GM18526 (cell line): Measurements from ENCODE around the gene ETV6.

Experiments
- POLR2A ChIP-seq: IDR thresholded peaks from 3 replicates; pipeline ENCODE4 v1.6.1; 2011; ENCODE audit not compliant: insufficient read length; ENCODE audit errors: extremely low read depth

Gene ETV6

DNA sequence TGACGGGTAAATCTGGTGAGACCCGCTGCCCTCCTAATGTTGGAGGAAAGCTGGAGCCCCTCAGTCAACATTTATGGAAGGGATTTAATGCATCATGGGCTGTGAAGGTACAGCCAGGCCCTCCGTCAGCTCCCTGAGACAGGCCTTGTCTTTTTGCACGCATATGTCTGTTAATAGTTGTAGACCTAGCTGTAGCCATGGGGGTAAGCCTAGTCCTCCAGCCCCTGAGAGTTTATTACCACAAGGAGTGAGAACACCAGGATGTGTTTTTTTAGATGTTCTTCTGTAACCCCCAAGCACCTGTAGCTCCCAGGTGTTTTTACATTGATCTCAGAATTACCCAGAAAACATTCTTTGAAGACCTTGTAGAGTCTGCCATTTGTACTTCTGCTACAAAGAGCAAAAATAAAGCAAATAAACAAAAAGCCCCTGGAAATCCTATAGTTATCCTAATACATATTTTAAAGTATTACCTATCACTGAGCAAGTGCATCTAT, 25.5 kb downstream of the ETV6 start:
- no peak for TF ChIP-seq POLR2A

- TF ChIP-seq POLR2A: no peak
Measured at GRCh38 chr12:11676052-11676451, 26.6 kb downstream of the ETV6 start.

DNA sequence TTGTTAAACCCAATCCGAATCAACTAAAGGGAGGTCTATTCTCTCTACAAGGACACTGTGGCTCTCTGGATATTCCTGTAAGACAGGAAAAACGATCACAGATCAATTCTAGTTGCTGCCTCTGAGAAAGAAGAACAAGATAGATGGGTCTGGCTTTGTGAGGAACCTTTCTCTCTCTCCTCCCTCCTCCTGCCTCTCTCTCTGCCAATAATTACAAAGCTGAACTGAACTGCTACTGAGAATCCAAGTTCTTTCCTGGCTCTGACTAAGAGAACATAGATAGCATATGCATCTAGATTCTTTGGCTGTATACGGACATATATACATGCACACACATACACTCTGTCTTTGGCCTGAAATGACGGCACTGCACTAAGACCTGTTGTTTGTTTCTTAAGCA, 27.6 kb downstream of the ETV6 start:
- no peak for TF ChIP-seq POLR2A

- no peak for TF ChIP-seq POLR2A
Measured at GRCh38 chr12:11677752-11678151, 28.3 kb downstream of the ETV6 start.

- TF ChIP-seq POLR2A: no peak
Measured at GRCh38 chr12:11678781-11679180, 29.3 kb downstream of the ETV6 start.

- no peak for TF ChIP-seq POLR2A
Measured at GRCh38 chr12:11681207-11681606, 31.7 kb downstream of the ETV6 start.

DNA sequence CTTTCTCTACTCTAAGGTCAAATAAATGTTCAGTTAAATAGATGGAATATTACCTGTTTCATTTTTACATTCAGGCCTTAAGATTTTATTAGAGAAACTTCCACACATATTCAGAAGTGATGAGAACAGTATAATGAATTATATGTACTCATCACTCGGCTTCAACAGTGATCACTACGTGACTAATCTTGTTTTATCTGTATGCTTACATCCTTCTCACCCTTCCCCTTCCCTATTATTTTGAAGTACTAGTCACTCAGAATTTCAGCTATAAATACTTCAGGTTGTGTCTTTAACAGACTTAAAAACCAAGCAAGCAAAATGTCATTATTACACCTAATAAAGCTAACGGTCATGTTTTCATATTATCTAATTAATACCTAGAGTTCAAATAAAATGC, 34.9 kb downstream of the ETV6 start:
- no peak for TF ChIP-seq POLR2A

DNA sequence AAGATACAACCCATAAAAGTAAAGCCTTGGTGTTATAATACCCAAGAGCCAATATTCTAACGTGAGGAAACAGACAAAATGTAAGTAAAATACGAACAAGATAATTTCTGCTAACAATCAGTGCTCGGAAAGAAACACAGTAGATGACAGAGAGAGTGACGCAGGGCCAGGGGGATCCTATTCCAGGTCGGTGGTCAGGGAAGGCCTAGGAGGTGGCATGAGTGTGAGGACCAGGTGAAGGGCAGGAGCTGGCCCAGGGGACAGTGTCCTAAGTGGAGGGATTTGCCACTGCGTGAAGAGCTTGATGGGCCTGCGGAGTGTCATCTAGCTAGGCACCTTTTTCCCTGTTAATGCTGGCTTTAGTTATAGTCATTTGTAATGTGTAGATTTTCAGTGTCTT, 35.3 kb downstream of the ETV6 start:
- TF ChIP-seq POLR2A: no peak

DNA sequence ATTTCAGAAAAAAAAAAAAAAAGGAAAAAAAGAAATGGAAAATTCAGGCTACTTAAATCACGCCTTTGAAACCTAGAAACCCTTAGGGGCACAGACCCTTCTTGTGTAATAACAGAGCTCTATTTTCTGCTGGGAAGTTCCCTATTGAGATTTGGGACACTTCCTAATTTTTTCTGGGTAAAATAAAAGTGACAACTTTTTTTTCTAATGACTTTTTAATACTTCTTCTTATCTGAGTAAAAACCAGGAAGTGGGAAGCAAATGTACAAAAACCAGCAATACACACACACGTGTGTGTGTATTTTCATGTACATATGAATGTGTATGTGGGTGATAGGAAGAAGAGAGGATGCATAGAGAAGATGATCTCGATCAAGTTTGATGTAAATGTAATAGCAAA, 35.8 kb downstream of the ETV6 start:
- no peak for TF ChIP-seq POLR2A

GRCh38 chr12:11685716-11686115, 36.2 kb downstream of the ETV6 start:
- TF ChIP-seq POLR2A: no peak

DNA sequence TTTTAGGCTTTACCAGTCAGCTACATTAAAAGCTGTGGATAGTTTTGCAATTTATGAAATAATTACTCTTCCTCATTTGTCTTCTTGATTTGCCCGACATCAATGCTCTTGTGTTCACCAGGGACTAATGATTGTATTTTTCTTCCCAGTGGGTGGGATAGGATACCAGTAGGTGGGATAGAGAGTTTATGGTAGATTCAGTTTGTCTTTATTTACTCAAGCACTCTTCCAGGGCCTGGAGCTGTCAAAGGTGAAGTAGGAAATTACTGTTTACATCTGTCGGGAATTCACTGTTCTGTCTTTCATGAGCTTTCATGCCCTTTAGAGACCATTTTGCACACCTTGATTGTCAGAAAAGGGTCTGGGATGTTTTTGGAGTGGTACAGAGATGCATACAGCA, 36.6 kb downstream of the ETV6 start:
- TF ChIP-seq POLR2A: no peak

DNA sequence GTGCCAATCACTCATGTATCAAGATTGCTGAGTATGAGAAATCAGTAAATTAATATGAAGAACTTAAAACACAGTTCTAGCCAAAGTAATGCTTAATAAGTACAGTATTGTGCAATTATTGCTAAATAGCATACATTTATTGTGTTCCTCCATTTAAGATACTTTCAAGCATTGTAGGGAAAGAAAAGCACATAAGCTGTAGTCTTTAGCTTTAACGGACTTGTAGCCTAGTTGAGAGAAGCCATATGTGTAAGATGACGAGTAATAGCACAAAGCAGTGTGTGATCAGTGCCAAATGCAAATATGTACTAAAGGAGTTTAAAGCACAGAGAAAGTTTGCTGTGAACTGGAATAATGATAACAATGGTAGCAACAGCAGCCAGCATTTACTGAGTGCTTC, 38.1 kb downstream of the ETV6 start:
- no peak for TF ChIP-seq POLR2A

- no peak for TF ChIP-seq POLR2A
Measured at GRCh38 chr12:11688379-11688778, 38.9 kb downstream of the ETV6 start.

DNA sequence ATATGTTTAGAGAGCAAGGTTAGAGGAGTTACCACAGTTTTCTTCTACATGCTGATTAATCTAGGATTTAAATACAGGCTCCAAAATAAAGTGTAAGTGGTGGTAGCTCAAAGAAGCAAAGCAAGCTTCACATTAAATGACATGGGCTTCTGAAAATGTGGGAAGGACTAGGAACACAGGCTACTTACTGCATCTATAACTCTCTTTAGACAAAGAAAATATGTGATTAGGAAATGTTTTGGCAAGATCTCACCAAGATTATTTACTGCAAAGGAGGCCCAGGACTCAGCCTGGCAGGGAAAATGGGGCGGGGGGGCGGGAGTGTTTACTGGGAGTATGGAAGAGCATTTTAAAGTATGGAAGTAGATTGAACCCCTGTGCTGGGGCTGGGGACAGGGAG, 39.4 kb downstream of the ETV6 start:
- TF ChIP-seq POLR2A: no peak

GRCh38 chr12:11689591-11690186, 40.2 kb downstream of the ETV6 start:
- no peak for TF ChIP-seq POLR2A

GRCh38 chr12:11693067-11693466, 43.6 kb downstream of the ETV6 start:
- no peak for TF ChIP-seq POLR2A

GRCh38 chr12:11693601-11694000, 44.1 kb downstream of the ETV6 start:
- no peak for TF ChIP-seq POLR2A
